Fibroblast of skin of right biceps (primary cell): ENCODE measurements around the gene MLLT6.
"Not testable (repeated sequence)": the region's sequence is repeated elsewhere in the genome, so short reads cannot be mapped to it uniquely, and the experiment has no call there.

Source experiments
- DNase-seq: peaks from one replicate; pipeline ENCODE4 v3.0.0-alpha.2; 2013

MLLT6 gene

DNA sequence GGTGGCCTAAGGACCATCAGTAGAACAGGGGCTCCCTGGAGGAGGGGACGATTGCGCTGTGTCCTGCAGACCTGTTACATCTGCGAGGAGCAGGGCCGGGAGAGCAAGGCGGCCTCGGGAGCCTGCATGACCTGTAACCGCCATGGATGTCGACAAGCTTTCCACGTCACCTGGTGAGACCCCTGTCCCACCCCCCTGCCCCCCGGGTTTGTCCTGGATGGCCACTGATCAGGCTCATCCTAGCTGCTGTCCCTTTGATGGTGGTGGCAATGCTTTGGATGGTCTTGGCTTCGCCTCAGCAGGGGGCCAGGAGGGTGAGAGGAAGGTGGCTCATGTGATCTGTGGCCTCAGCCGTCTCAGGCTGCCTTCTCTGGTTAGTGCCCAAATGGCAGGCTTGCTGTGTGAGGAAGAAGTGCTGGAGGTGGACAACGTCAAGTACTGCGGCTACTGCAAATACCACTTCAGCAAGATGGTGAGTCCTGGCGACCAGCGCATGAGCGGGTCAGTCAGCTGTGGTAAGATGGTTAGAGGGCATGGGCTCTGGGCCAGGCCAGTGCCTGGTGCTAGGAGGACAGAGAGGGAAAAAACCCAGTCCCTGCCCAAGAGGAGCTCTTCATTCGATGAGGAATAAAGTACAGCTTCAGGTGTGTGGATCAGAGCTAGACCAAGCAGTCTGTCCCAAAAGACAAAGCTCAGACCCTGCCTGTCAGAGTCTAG lies 4.2 kb downstream of the MLLT6 start:
- DNase-seq = no peak

DNA sequence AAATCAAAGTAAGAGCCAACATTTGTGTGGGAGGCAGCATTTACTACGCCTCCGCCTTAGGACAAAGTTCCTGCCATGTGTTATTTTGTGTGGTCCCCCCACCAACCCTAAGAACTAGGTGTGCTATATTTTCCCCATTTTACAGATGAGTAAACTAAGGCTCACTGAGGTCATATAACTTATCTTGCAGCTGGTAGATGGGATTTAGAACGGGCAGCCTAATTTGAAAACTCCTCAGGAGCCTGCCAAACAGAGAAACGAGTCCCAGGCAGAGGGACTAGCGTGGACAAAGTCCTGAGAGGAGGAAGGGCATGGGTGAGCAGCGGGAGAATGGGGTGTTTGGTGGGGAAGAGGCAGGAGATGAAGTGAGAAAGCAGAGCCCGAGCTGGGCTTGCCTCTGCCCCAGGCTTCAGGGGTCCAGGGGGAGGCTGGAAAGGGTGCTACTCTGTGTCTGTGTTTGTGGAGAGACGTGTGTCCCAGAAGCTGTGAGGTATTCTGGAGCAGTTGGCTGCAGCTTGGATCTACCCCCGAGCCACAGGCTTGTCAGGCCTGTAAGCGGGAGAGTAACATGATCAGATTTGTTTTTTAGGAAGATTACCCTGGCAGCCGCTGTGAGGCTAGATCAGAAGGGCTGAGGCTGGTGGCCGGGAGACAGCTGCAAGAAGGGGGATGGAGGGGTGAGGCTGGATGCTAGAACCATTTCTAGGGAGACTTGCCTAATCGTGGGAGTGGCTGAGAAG lies 5.0 kb downstream of the MLLT6 start:
- DNase-seq = no peak

DNA sequence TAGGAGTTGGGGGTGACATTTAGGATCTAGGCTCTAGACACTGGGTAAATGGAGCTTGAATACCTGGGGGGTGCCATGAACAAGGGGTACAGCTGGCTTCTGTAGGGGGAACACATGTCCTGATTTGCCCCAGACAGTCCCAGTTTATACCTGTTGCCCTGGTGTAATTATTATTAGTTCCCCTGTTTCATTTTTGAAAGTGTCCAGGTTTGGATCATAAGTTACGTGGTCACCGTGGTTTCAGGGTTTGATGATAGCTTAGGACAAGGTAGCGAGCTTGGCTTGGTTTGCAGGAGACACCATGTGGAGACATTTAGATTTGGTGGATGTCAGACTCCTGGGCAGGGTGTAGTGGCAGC lies 5.5 kb downstream of the MLLT6 start:
- no peak for DNase-seq

DNA sequence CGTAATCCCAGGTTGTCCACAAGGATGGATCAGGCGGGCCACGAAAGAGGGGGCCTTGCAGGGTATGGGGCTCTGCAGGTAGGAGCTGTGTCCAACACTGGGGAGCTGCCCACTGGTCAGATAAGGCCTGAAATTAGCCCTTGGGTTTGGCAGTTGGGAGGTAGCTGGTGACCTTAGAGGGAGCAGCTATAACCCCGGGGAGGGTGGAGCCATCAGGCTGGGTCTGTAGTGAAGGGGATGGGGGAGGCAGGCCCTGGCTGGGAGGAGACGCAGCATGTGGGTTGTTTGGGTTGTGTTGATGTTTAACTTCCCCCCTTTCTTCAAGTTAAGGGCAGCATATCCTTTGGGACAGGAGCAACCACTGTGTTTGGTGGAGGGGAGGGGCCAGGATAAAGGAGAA lies 5.9 kb downstream of the MLLT6 start:
- no peak for DNase-seq

DNA sequence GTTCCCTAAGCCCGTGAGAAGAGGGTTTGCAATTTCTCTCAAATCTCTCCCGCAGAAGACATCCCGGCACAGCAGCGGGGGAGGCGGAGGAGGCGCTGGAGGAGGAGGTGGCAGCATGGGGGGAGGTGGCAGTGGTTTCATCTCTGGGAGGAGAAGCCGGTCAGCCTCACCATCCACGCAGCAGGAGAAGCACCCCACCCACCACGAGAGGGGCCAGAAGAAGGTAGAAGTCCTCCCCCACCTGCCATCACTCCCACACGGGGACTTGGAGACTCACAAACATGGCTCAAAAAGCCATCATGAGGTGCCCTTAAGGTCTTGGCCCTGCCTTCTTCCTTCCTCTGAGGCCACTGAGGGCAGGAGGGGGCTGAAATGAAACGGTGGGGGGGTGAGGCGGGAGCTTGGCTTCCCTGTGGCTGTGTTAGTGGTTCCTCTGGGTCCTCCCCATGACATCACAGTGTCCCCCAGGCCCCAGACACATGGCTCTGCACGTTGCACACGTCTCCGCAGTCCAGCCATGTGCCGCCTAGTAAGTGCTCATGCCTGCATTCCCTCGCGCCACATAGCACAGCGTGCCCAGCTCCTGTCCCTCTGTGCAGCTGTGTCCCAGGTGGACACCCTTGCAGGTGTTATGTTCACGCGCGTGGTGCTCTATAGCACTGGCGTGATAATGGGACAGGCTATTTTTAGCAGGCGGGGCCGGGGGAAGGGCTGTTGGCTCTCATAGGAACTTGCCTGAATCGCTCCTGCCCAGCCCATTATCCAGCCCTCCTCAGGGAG lies 6.9 kb downstream of the MLLT6 start:
- no peak for DNase-seq

DNA sequence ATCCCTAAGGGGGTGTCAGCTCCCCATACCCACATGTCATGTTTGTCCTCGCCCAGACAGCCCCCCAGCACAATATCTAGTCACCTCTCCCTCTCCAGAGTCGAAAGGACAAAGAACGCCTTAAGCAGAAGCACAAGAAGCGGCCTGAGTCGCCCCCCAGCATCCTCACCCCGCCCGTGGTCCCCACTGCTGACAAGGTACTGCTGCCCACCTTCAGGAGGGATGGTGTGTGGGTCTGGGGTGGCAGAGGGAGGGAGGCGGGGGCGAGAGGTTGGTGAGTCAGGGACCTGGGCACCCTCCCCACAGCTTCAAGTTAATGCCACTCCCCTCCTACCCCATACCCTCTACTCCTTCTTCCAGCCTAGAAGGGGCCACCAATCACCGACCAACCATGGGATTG lies 7.5 kb downstream of the MLLT6 start:
- no peak for DNase-seq

DNA sequence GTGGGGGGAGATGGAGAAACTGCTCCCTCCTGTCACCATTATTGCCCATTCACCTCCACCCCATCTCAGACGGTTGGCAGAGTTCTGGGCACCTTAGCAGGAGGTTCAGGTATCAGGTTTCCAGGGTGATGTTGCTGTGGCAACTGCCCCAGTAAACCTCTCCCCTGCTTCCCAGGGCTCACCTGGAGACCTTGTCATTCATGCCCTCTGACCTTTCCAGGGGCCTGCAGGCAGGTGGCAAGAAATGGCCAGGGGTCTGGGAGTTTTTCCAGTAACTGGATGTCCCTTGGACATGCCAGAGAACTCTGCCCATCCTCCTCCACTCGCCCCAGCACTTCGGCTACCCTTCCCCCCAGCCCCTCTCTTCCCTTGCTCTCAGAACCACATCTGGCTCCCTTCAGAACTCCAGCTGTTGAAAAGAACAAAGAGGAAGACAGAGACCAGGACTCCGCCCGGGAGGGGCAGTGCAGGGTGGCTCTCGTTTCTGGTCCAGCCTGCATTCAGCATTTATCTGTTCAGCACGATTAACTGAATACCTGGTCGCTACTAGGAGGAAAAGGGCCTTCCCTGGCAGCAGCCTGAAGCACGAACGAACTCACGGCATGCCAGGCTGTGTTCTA lies 8.5 kb downstream of the MLLT6 start:
- no peak for DNase-seq

DNA sequence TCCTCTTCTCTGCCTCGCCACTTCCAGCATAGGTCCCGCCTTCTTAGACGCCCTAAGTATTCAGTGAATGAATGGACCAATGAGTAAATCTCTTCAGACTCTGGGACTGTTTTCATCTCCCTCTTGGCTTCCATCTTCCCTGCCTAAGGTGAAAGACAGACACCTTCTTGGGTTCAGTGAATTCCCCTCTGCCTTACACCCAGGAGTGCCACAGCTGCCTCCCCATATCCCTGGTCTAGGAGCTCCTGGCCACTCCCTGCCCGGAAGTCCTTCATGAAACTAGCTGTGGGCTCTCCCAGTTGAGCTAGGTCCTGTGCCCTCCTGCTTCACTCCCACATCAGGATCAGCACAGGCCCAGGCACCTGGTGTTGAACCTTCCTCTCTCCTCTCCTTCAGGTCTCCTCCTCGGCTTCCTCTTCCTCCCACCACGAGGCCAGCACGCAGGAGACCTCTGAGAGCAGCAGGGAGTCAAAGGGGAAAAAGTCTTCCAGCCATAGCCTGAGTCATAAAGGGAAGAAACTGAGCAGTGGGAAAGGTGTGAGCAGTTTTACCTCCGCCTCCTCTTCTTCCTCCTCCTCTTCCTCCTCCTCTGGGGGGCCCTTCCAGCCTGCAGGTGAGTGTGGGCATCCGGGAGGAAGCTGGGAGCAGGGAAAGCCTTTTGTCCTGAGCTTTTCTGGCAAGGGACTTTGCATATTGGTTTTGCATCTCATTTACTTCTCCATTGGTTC lies 10.3 kb downstream of the MLLT6 start:
- no peak for DNase-seq

DNA sequence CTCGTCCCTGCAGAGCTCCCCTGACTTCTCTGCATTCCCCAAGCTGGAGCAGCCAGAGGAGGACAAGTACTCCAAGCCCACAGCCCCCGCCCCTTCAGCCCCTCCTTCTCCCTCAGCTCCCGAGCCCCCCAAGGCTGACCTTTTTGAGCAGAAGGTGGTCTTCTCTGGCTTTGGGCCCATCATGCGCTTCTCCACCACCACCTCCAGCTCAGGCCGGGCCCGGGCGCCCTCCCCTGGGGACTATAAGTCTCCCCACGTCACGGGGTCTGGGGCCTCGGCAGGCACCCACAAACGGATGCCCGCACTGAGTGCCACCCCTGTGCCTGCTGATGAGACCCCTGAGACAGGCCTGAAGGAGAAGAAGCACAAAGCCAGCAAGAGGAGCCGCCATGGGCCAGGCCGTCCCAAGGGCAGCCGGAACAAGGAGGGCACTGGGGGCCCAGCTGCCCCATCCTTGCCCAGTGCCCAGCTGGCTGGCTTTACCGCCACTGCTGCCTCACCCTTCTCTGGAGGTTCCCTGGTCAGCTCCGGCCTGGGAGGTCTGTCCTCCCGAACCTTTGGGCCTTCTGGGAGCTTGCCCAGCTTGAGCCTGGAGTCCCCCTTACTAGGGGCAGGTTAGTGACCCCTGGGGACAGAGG lies 11.4 kb downstream of the MLLT6 start:
- no peak for DNase-seq

DNA sequence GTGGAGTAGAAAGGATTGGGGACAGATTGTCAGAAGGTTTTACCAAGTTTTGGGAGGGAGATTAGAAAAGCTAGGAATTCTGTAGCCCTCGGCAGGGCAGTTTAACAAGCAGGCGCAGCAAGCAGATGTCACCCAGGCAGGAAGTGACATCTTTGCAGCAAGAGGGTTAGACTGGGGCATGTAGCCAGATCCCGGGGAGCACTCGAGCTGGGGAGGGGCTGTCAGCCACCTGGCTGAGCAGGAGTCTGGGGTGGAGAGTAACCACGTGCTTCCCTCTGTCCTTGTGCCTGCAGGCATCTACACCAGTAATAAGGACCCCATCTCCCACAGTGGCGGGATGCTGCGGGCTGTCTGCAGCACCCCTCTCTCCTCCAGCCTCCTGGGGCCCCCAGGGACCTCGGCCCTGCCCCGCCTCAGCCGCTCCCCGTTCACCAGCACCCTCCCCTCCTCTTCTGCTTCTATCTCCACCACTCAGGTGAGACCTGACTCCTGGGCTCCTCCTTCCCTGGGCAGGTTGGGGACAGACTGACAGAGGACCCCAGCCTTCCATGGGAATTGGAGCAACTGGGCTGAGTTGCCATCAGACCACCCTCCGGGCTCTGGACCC lies 12.2 kb downstream of the MLLT6 start:
- DNase-seq = no peak

DNA sequence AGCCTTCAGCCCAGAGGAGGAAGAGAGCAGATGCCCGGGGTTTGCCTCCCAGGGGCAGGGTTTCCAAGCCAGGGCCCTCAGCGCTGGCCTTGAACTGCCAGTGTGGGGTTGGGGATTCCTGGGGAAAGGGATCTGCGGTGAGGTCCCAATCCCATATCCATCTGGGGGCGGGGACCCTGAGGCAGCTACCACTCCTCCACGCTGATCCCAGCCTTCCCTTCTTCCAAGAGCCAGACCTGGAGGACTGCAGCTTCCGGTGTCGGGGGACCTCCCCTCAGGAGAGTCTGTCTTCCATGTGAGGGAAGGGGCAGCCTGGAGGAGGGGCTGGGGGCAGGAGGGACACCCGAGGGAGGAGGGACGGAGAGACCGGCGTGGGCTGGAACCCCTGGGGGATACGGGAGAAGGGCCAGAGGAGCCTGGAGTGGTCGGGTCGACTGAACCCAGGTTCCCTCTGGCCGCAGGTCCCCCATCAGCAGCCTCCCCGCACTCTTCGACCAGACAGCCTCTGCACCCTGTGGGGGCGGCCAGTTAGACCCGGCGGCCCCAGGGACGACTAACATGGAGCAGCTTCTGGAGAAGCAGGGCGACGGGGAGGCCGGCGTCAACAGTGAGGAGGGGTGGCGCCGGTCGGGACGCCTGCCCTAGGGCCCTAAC lies 14.3 kb downstream of the MLLT6 start:
- no peak for DNase-seq

DNA sequence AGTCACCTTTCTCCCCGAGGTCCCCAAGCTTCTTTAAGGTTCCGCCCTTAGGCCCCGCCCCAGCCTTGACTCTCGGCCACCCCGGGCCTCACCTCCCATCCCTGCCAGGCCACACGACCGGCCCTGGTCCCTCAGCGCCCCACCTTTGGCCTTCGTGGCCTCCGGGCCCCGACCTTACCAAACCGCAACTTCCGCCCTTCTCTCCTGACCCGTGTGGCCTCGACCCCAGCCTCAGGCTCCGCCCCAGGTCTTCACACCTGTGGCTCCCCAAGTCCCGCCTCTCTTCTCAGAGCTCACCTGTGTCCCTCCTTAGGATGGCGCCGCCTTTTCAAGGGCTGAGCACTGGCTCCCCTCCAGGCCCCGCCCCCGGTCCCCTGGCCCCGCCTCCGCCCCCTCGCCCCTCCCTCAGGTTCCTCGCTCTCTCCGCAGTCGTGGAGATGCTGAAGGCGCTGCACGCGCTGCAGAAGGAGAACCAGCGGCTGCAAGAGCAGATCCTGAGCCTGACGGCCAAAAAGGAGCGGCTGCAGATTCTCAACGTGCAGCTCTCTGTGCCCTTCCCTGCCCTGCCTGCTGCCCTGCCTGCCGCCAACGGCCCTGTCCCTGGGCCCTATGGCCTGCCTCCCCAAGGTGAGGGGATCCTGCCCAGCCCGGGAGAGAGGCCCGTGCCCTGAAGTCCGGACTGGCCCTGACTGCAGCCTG lies 15.0 kb downstream of the MLLT6 start:
- DNase-seq = no peak

DNA sequence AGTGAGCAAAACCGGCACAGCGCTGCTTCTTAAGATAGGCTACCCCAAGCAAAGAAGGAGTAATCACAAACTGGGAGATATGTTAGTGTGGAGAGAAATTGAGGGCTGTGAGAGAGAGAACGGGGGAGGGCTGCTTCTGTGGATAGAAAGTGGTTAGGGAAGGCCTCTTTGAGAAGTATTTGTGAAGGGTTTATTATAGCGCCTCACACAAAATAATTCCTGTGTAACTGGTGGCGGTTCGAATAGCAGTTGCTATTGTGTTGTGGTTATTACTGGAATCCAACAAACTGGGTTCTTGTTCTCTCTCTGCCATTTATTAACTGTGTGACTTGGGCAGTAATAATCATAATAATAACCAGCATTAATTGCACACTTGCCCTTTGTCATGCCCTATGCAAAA lies 15.9 kb downstream of the MLLT6 start:
- DNase-seq = no peak

DNA sequence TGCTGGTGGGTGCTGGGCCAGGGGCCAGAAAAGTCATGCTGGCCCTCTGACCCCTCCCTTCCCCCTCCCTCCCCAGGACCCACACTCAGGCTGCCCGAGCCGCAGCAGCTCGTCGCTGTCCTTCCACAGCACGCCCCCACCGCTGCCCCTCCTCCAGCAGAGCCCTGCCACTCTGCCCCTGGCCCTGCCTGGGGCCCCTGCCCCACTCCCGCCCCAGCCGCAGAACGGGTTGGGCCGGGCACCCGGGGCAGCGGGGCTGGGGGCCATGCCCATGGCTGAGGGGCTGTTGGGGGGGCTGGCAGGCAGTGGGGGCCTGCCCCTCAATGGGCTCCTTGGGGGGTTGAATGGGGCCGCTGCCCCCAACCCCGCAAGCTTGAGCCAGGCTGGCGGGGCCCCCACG lies 16.7 kb downstream of the MLLT6 start:
- no peak for DNase-seq

DNA sequence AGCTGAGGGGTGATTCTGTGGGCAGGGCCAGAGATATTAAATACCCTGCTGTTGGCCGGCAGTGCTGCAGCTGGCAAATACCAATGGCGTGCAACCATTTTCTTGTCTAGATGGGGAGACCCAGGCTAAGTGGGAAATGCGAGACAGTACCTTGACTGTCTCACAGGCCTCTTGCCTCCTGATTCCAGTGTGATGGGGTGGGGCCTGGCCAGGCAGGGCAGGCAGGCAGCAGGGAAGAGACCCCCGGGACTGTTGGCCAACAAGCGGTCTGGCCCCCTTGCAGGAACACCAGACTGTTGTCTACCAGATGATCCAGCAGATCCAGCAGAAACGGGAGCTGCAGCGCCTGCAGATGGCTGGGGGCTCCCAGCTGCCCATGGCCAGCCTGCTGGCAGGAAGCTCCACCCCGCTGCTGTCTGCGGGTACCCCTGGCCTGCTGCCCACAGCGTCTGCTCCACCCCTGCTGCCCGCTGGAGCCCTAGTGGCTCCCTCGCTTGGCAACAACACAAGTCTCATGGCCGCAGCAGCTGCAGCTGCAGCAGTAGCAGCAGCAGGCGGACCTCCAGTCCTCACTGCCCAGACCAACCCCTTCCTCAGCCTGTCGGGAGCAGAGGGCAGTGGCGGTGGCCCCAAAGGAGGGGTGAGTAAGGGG lies 19.4 kb downstream of the MLLT6 start:
- DNase-seq = no peak

DNA sequence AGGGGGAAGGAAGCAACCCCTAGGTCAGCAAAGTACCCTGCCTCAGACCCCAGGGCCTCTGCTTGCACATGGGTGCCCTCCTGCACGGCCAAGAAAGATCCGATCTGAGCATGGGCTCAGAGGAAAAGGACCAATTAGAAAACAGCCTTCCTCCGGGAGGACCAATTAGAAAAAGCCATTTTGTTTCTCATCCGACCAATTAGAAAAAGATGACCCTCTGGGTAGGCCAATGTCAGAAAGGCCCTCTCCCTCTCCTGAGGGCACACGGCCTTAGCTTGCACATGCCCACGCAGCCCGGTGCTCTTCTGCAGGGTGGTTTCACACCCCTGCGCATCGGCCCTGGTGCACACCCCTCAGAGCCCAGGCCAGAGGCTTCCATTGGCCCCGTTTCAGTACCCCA lies 20.0 kb downstream of the MLLT6 start:
- no peak for DNase-seq

DNA sequence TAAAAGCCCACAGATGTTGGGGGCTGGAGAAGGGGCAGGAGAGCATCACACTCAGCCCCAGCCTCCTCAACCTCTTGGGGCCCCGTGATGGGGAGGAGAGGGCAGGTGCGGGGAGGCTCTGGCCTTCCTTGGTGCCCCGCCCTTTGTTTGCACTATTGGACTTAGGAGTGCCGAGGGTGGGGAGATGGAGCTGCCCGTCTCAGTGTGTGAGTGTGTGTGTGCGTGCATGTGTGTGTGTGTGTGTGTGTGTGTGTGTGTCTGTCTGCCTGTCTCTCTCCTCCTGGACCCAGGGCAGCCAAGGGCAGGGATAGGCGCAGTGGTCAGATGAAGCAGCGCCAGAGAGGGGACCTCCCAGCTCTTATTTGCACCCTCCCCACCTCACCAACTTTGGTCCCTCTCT lies 21.1 kb downstream of the MLLT6 start:
- DNase-seq = not testable (repeated sequence)

DNA sequence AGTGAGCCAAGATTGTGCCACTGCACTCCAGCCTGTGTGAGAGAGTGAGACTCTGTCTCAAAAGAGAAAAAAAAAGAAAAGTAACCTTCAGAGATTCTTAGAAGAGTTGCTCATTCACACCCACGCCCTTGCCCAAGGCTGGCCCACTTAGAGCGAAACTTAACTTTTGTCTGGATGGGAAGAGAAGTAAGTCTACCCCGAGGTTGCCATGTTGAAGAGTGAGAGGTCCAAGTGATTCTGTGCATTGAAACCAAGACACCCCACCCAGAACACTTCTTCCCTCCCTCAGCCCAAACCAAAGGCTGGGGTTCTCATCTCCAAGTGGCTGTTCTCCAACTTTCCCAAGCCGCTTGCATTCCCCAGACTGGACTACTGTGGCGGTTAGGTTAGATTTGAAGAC lies 22.7 kb downstream of the MLLT6 start:
- no peak for DNase-seq

DNA sequence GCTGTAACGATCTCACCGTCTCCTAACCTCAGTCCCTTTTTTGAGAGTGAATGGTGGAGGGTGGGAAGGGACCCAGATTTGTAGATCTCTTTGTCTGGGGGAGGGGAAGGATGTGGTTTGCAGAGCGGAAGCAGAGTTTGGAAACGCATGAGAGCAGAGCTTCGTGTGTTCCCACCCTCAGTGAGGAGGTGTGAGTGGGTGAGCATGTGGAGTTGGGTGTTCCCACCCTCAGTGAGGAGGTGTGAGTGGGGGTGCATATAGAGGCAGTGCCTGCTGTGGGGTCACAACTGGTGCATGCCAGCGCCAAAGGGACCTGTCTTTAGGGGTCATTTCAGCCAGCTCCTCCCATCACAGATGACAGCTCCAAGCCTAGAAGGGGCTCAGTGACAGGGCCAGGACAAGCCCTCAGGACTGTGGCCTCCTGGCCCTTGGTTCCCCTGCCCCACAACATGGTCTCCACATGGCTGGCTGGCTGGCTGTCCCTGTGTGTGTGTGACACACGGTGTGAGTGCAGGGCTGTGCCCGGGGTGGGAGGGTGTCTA lies 23.3 kb downstream of the MLLT6 start:
- no peak for DNase-seq

DNA sequence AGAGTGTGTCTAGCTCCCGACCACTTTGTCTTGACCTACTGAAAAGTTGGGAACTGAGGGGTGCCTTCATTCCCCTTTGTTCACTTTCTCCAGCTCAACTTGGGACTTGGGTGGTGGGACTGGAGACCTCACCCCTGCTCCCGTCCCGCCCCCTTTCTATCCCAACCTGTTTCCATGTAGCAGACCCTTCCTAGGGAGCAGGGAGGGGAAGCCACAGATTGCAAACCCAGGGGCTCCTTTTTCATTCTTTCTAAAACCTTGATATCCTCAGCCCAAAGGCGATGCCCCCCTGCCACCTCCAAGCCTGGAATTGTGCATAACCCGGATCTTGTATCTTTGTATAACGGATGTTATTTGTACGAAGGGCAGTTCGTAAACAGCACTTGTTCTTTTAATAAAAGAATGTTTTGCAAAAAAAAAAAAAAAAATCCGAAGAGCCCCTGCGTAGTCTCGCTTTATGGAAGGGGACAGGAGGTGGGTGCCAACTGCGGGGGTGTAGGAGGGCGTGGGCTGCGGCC lies 24.4 kb downstream of the MLLT6 start:
- no peak for DNase-seq
